NAMALWA (cell line): ENCODE data around the gene CCDC27.

Experiments
- DNase-seq: peaks from one replicate; pipeline ENCODE4 v3.0.0-alpha.2; 2015; ENCODE audit warnings: low spot score

The CCDC27 gene

GRCh38 chr1:3752400-3752945 lies at the start of gene CCDC27:
CCDC27 (plus strand) TSS chr1:3752450; CDS start chr1:3752482, 32 bp downstream.
- DNase-seq = no peak

- no peak for DNase-seq
Measured at GRCh38 chr1:3702528-3702927, 49.7 kb upstream of the CCDC27 start.

GRCh38 chr1:3702990-3703728 lies 49.1 kb upstream of the CCDC27 start:
- no peak for DNase-seq

- no peak for DNase-seq
Measured at GRCh38 chr1:3703786-3704371, 48.4 kb upstream of the CCDC27 start.

- no peak for DNase-seq
Measured at GRCh38 chr1:3705341-3705950, 46.8 kb upstream of the CCDC27 start.

- DNase-seq = no peak
Measured at GRCh38 chr1:3706651-3707297, 45.5 kb upstream of the CCDC27 start.

GRCh38 chr1:3707298-3707938 lies 44.8 kb upstream of the CCDC27 start:
- no peak for DNase-seq

- no peak for DNase-seq
Measured at GRCh38 chr1:3707939-3708328, 44.3 kb upstream of the CCDC27 start.

- DNase-seq = no peak
Measured at GRCh38 chr1:3708791-3709190, 43.5 kb upstream of the CCDC27 start.

GRCh38 chr1:3710251-3710650 lies 42.0 kb upstream of the CCDC27 start:
- DNase-seq = no peak

GRCh38 chr1:3711381-3711779 lies 40.9 kb upstream of the CCDC27 start:
- no peak for DNase-seq

GRCh38 chr1:3711780-3712451 lies 40.3 kb upstream of the CCDC27 start:
- DNase-seq = no peak

GRCh38 chr1:3712573-3713535 lies 39.4 kb upstream of the CCDC27 start:
- DNase-seq = no peak

- DNase-seq = no peak
Measured at GRCh38 chr1:3713840-3714239, 38.4 kb upstream of the CCDC27 start.

- no peak for DNase-seq
Measured at GRCh38 chr1:3714284-3714741, 37.9 kb upstream of the CCDC27 start.

- DNase-seq = no peak
Measured at GRCh38 chr1:3714814-3715213, 37.4 kb upstream of the CCDC27 start.

- DNase-seq = no peak
Measured at GRCh38 chr1:3716351-3716750, 35.9 kb upstream of the CCDC27 start.

GRCh38 chr1:3717041-3717714 lies 35.1 kb upstream of the CCDC27 start:
- DNase-seq = no peak

GRCh38 chr1:3717715-3718601 lies 34.3 kb upstream of the CCDC27 start:
- DNase-seq = no peak
